ENCODE data around the gene MYDGF. TPM values are rescaled to one million over a fixed set of nuclear protein-coding genes. Genes with fewer than 3 reads are reported as not detected.

Gene MYDGF
- total and polyA plus RNA-seq, 2 of the 13 experiments (the other 11 are each of a cell fraction or from before 2014, with no cell fraction given), result 116 to 198 TPM

DNA sequence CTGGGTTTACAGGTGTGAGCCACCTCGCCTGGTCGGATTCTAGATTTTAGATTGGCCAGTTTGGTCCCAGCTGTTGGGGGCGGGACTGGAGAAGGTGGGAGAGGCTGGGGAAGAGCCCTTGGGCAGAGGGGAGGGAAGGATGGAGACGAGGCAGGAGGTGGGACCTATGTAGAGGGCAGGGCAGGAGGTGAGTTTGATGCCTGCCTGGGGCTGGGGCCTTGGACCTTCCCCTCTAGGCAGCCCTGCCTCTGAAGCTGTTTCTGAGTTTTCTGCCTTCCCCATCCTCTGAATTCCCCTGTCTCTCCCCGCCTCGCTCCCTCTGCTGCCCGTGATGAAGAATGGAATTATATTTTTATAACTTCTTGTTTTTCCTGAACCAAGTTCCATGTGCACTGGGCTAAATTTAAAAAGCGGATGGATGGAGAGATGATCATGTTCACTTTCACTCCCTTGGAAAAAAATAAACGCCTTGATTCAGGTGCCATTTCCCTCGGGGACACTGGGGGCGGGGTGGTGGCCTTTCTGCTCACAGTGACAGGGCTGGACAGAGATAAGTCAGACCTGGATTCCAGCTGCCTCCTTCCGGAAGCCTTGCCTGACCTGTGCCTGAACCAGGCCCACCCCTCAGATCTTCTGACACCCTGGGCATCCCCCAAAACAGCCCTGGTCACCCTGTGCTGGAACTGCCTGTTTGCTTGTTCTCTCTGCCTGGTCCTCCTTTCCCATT is 47.3 kb downstream of the MYDGF start (continued):
- TF ChIP-seq ZBTB49 (CRISPR knock-in tag; IDR thresholded peaks at IDR 0.05; ENCODE audit: borderline replicate concordance), result no peak
- TF ChIP-seq ZNF598 (CRISPR knock-in tag; IDR thresholded peaks at IDR 0.05; ENCODE audit: borderline replicate concordance), result no peak
- TF ChIP-seq ZNF335 (CRISPR knock-in tag; IDR thresholded peaks at IDR 0.05), result no peak
- TF ChIP-seq ZNF235 (CRISPR knock-in tag; IDR thresholded peaks at IDR 0.05; ENCODE audit: borderline replicate concordance), result no peak
- no peak for TF ChIP-seq RORA (CRISPR knock-in tag; IDR thresholded peaks at IDR 0.05)
- TF ChIP-seq, protein P1, sequence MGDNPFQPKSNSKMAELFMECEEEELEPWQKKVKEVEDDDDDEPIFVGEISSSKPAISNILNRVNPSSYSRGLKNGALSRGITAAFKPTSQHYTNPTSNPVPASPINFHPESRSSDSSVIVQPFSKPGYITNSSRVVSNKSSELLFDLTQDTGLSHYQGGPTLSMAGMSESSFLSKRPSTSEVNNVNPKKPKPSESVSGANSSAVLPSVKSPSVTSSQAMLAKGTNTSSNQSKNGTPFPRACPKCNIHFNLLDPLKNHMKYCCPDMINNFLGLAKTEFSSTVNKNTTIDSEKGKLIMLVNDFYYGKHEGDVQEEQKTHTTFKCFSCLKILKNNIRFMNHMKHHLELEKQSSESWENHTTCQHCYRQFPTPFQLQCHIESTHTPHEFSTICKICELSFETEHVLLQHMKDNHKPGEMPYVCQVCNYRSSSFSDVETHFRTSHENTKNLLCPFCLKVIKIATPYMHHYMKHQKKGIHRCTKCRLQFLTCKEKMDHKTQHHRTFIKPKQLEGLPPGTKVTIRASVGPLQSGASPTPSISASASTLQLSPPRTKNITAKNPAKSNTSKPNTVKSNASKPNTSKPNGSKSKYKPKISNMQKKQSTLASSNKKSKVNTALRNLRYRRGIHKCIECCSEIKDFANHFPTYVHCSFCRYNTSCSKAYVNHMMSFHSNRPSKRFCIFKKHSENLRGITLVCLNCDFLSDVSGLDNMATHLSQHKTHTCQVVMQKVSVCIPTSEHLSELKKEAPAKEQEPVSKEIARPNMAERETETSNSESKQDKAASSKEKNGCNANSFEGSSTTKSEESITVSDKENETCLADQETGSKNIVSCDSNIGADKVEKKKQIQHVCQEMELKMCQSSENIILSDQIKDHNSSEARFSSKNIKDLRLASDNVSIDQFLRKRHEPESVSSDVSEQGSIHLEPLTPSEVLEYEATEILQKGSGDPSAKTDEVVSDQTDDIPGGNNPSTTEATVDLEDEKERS (CRISPR knock-in tag; IDR thresholded peaks at IDR 0.05), result no peak
- TF ChIP-seq, protein P2, sequence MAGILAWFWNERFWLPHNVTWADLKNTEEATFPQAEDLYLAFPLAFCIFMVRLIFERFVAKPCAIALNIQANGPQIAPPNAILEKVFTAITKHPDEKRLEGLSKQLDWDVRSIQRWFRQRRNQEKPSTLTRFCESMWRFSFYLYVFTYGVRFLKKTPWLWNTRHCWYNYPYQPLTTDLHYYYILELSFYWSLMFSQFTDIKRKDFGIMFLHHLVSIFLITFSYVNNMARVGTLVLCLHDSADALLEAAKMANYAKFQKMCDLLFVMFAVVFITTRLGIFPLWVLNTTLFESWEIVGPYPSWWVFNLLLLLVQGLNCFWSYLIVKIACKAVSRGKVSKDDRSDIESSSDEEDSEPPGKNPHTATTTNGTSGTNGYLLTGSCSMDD (CRISPR knock-in tag; IDR thresholded peaks at IDR 0.05), result no peak
- TF ChIP-seq ZNF770 (CRISPR knock-in tag; IDR thresholded peaks at IDR 0.05), result peak; percentile 82; the same call in 1 of the 2 replicates
- 0 out of 2 replicates have a peak, but pooled peaks have one; percentile 8 for TF ChIP-seq FOXO1 (CRISPR knock-in tag; IDR thresholded peaks at IDR 0.05)
- TF ChIP-seq PAF1 (CRISPR knock-in tag; IDR thresholded peaks at IDR 0.05), result no peak
- peak; percentile 25; the same call in 1 of the 2 replicates for TF ChIP-seq ZFX (CRISPR knock-in tag; IDR thresholded peaks at IDR 0.05; ENCODE audit: low read depth)
- TF ChIP-seq ZSCAN31 (CRISPR knock-in tag; IDR thresholded peaks at IDR 0.05; ENCODE audit: low read depth), result no peak
- 0 out of 2 replicates have a peak, but pooled peaks have one; percentile 20 for TF ChIP-seq PHF21A (CRISPR knock-in tag; IDR thresholded peaks at IDR 0.05)
- TF ChIP-seq NKX3-1 (CRISPR knock-in tag; IDR thresholded peaks at IDR 0.05), result no peak
- no peak for TF ChIP-seq SNAI1 (CRISPR knock-in tag; IDR thresholded peaks at IDR 0.05; ENCODE audit: borderline replicate concordance)
- TF ChIP-seq SIX1 (CRISPR knock-in tag; IDR thresholded peaks at IDR 0.05; ENCODE audit: borderline replicate concordance), result no peak
- TF ChIP-seq ZNF256 (CRISPR knock-in tag; conservative IDR thresholded peaks at IDR 0.05), result no peak
- TF ChIP-seq AGO1 (IDR thresholded peaks at IDR 0.05; ENCODE audit: low read depth, low read length, poor library complexity, severe bottlenecking), result no peak
- no peak for TF ChIP-seq POLR2A (IDR thresholded peaks at IDR 0.05; ENCODE audit: insufficient read depth in 1 of 2, low read depth in 2 of 2, low read length in 2 of 2)
- TF ChIP-seq JDP2 (CRISPR knock-in tag; IDR thresholded peaks at IDR 0.05; ENCODE audit: borderline replicate concordance), result no peak

Measured in HepG2 (cell line).